ENCODE data around the gene RNU6-8. TPM values are rescaled to one million over a fixed set of nuclear protein-coding genes. Genes with fewer than 3 reads are reported as not detected.

Gene RNU6-8
- polyA plus RNA-seq, 1 of the 3 experiments (the other 2 are of a cell fraction) = not detected

DNA sequence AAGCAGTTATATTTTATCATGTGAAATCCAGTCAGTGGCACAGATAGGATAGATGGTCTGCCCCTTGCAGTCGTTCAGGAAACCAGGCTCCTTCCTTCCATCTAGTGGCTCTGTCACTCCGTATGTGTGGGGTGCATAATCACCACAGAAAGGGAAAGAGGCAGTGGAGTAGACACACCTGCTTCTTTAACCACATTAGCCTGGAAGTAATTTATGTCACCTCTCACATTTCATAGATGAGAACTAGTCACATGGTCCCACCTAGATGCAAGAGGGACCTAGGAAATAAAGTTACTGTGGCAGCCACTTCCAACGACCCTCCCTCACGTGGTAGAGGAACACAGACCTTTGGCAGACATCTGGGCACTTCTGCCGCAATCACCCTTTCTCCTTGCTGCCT, 14.2 kb upstream of the RNU6-8 start:
- Histone ChIP-seq H4K20me1 (ENCODE audit: insufficient read depth) (no peaks in the 10 kb centered on the region), H3K36me3 (replicated peaks in 1 of 2; ENCODE audit: control insufficient read depth in 1 of 2, insufficient read depth in 2 of 2, low read length in 1 of 2) (no peaks in the 10 kb centered on the region), H3F3A (replicated peaks; ENCODE audit: insufficient read depth) (no peaks in the 10 kb centered on the region), H3K79me2 (ENCODE audit: insufficient read depth) (no peaks in the 10 kb centered on the region), H3K27ac (ENCODE audit: low read depth in 2 of 2, low read length in 1 of 2) (0 out of 4 replicates have a peak overlapping the region, but pooled peaks of 1 of the 2 experiments have one; percentile 28), H3K9ac (no peak overlapping the region), H3K9me3 (0 out of 2 replicates have a peak, but pooled peaks cover 5% of the 10 kb centered on the region), H3K4me2 (no peak overlapping the region), H3K9me2 (no peaks in the 10 kb centered on the region), H3K4me3 (ENCODE audit: low read depth in 2 of 2, low read length in 1 of 2) (no peak overlapping the region), H2AFZ (ENCODE audit: low read depth) (no peak overlapping the region), H3K4me1 (ENCODE audit: control insufficient read depth in 1 of 2, insufficient read depth in 2 of 2, low read depth in 1 of 2, low read length in 1 of 2) (peaks cover 0 to 8% of the 10 kb centered on the region in 2 experiments; a peak in 2 of 4 replicates), H3K27me3 (ENCODE audit: insufficient read depth) (no peaks in the 10 kb centered on the region)
- POLR2A ChIA-PET = no interaction called here
- CTCF ChIA-PET = interaction anchor here (1.5 kb wide), 1 partner anchor 38 kb away, joined by 4 read pairs; no protein-coding TSS in a partner anchor
- 61% methylated on average over 5 of the region's 5 CpGs for WGBS (ENCODE audit: low lambda C conversion rate)
- peak; percentile 48 for DNase-seq
- TF ChIP-seq RAD21 (IDR thresholded peaks at IDR 0.05; ENCODE audit: low read length) (peak; percentile 32; the same call in 1 of the 2 replicates), CHD2 (IDR thresholded peaks at IDR 0.05; ENCODE audit: low read length, partially characterized antibody) (no peak), TEAD4 (IDR thresholded peaks at IDR 0.05; ENCODE audit: borderline replicate concordance, insufficient read depth) (no peak), GATA2 (CRISPR knock-in tag; IDR thresholded peaks at IDR 0.05) (peak; percentile 52)

- Histone ChIP-seq H3K27me3 (ENCODE audit: insufficient read depth) (no peaks in the 10 kb centered on the region), H3K4me3 (ENCODE audit: low read depth in 2 of 2, low read length in 1 of 2) (no peak overlapping the region), H3K4me2 (no peak overlapping the region), H3K9me2 (no peaks in the 10 kb centered on the region), H3K4me1 (ENCODE audit: control insufficient read depth in 1 of 2, insufficient read depth in 2 of 2, low read depth in 1 of 2, low read length in 1 of 2) (peaks cover 0 to 6% of the 10 kb centered on the region in 2 experiments; a peak in 2 of 4 replicates), H4K20me1 (ENCODE audit: insufficient read depth) (no peaks in the 10 kb centered on the region), H3K36me3 (replicated peaks in 1 of 2; ENCODE audit: control insufficient read depth in 1 of 2, insufficient read depth in 2 of 2, low read length in 1 of 2) (no peaks in the 10 kb centered on the region), H3K79me2 (ENCODE audit: insufficient read depth) (no peaks in the 10 kb centered on the region), H3F3A (replicated peaks; ENCODE audit: insufficient read depth) (peaks cover 7% of the 10 kb centered on the region), H3K27ac (ENCODE audit: low read depth in 2 of 2, low read length in 1 of 2) (no peak overlapping the region), H3K9ac (no peak overlapping the region), H2AFZ (ENCODE audit: low read depth) (no peak overlapping the region), H3K9me3 (0 out of 2 replicates have a peak, but pooled peaks cover 8% of the 10 kb centered on the region)
- CTCF ChIA-PET = interaction anchor here (1.5 kb wide), 1 partner anchor 12 kb away, joined by 4 read pairs; no protein-coding TSS in a partner anchor
- POLR2A ChIA-PET = no interaction called here
- TF ChIP-seq, protein P1, sequence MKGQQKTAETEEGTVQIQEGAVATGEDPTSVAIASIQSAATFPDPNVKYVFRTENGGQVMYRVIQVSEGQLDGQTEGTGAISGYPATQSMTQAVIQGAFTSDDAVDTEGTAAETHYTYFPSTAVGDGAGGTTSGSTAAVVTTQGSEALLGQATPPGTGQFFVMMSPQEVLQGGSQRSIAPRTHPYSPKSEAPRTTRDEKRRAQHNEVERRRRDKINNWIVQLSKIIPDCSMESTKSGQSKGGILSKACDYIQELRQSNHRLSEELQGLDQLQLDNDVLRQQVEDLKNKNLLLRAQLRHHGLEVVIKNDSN (IDR thresholded peaks at IDR 0.05; ENCODE audit: borderline replicate concordance, low read depth) = no peak
- TF ChIP-seq GATA2 (CRISPR knock-in tag; IDR thresholded peaks at IDR 0.05) (no peak), MAX (IDR thresholded peaks at IDR 0.05; ENCODE audit: low read depth) (no peak), SIN3A (IDR thresholded peaks at IDR 0.05; ENCODE audit: borderline replicate concordance, low read depth, low read length) (no peak), YY1 (IDR thresholded peaks at IDR 0.05; ENCODE audit: low read depth) (no peak), ELF1 (IDR thresholded peaks at IDR 0.05) (no peak), TCF12 (IDR thresholded peaks at IDR 0.05) (no peak), EZH2phosphoT487 (IDR thresholded peaks at IDR 0.05; ENCODE audit: borderline replicate concordance, low read depth) (no peak), CHD2 (IDR thresholded peaks at IDR 0.05; ENCODE audit: low read length, partially characterized antibody) (no peak), FOXJ3 (CRISPR knock-in tag; IDR thresholded peaks at IDR 0.05) (no peak), POLR2AphosphoS5 (IDR thresholded peaks at IDR 0.05; ENCODE audit: low read depth, low read length) (no peak), MEF2A (IDR thresholded peaks at IDR 0.05; ENCODE audit: borderline replicate concordance, low read depth) (no peak), MXI1 (IDR thresholded peaks at IDR 0.05; ENCODE audit: low read depth, low read length) (no peak)
- TF ChIP-seq, protein P2, sequence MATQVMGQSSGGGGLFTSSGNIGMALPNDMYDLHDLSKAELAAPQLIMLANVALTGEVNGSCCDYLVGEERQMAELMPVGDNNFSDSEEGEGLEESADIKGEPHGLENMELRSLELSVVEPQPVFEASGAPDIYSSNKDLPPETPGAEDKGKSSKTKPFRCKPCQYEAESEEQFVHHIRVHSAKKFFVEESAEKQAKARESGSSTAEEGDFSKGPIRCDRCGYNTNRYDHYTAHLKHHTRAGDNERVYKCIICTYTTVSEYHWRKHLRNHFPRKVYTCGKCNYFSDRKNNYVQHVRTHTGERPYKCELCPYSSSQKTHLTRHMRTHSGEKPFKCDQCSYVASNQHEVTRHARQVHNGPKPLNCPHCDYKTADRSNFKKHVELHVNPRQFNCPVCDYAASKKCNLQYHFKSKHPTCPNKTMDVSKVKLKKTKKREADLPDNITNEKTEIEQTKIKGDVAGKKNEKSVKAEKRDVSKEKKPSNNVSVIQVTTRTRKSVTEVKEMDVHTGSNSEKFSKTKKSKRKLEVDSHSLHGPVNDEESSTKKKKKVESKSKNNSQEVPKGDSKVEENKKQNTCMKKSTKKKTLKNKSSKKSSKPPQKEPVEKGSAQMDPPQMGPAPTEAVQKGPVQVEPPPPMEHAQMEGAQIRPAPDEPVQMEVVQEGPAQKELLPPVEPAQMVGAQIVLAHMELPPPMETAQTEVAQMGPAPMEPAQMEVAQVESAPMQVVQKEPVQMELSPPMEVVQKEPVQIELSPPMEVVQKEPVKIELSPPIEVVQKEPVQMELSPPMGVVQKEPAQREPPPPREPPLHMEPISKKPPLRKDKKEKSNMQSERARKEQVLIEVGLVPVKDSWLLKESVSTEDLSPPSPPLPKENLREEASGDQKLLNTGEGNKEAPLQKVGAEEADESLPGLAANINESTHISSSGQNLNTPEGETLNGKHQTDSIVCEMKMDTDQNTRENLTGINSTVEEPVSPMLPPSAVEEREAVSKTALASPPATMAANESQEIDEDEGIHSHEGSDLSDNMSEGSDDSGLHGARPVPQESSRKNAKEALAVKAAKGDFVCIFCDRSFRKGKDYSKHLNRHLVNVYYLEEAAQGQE (IDR thresholded peaks at IDR 0.05; ENCODE audit: low read depth, low read length) = no peak
- DNase-seq = no peak
Measured at GRCh38 chr14:32212833-32213232, 9.8 kb upstream of the RNU6-8 start.
